Body of pancreas (tissue), 4 donors: ENCODE measurements around the gene ZBBX. TPM values are rescaled to one million over a fixed set of nuclear protein-coding genes. Genes with fewer than 3 reads are reported as not detected.

Experiments
- ATAC-seq: fragments of 150-250 bp; one replicate; pipeline ENCODE4 v1.9.1; 2016
- DNase-seq, 4 donors: peaks; one replicate each; pipeline ENCODE4 v3.0.0-alpha.2; 2019
- H3K27ac ChIP-seq, 4 donors: fragments of 200-600 bp; sonication (generic); 1 replicate in 3 of 4; 2 replicates in 1 of 4; pipeline versions ENCODE4 v1.5.1 to v1.6.1; 2016 to 2019; ENCODE audit warnings: mild to moderate bottlenecking in 1 of 4, mixed read lengths in 1 of 4, moderate library complexity in 1 of 4
- H3K27me3 ChIP-seq, 2 donors: fragments of 200-600 bp; sonication (generic); one replicate each; pipeline ENCODE4 v1.6.0; 2016; ENCODE audit warnings: mild to moderate bottlenecking in 1 of 2
- H3K36me3 ChIP-seq, 2 donors: fragments of 200-600 bp; sonication (generic); replicated peaks in 1 of 2; 2 replicates each; pipeline ENCODE4 v1.5.1; 2016; ENCODE audit warnings: low read depth in 2 of 2; ENCODE audit not compliant: insufficient read depth in 1 of 2
- H3K4me1 ChIP-seq: fragments of 200-600 bp; sonication (generic); one replicate; pipeline ENCODE4 v1.6.0; 2016
- H3K4me3 ChIP-seq, 2 donors: fragments of 200-600 bp; sonication (generic); 1 replicate in 1 of 2; 2 replicates in 1 of 2; pipeline ENCODE4 v1.5.1; 2016 to 2019
- H3K9me3 ChIP-seq, 3 donors: fragments of 200-600 bp; sonication (generic); 1 replicate in 2 of 3; 2 replicates in 1 of 3; pipeline ENCODE4 v1.5.1; 2016
- POLR2A ChIP-seq, 3 donors: fragments of 450-650 bp; IDR thresholded peaks; one replicate each; pipeline ENCODE4 v1.6.1; 2016; ENCODE audit warnings: antibody characterized with exemption in 3 of 3, mild to moderate bottlenecking in 2 of 3
- WGBS, 2 donors: methylation state at CpG; one replicate each; pipeline ENCODE4 v1.1.5; 2017; 5-methylcytosine and 5-hydroxymethylcytosine counted together
- intact Hi-C: fragments of 100-400 bp; cut with DNase I; formaldehyde crosslinking; loops from one replicate; pipeline ENCODE4 v1.15.1; 2023
- total RNA-seq, 2 donors: library from RNA; depleted of rRNA; stranded (reverse); fragments of >200 nt; gene quantifications; one replicate each; pipeline ENCODE4 v1.1.0, GENCODE V29; 2016
- TF ChIP-seq, protein P1 (sequence below), 7 experiments: fragments of 450-650 bp in 4 of 7; fragments of 200-600 bp in 3 of 7; sonication (generic) in 3 of 7; IDR thresholded peaks; one replicate each; pipeline ENCODE4 v1.5.1; 2016 to 2019; ENCODE audit warnings: antibody characterized with exemption in 7 of 7

ZBBX gene
- total RNA-seq, 2 donors from 2014 or later = 0.26 TPM; not detected in 1

DNA sequence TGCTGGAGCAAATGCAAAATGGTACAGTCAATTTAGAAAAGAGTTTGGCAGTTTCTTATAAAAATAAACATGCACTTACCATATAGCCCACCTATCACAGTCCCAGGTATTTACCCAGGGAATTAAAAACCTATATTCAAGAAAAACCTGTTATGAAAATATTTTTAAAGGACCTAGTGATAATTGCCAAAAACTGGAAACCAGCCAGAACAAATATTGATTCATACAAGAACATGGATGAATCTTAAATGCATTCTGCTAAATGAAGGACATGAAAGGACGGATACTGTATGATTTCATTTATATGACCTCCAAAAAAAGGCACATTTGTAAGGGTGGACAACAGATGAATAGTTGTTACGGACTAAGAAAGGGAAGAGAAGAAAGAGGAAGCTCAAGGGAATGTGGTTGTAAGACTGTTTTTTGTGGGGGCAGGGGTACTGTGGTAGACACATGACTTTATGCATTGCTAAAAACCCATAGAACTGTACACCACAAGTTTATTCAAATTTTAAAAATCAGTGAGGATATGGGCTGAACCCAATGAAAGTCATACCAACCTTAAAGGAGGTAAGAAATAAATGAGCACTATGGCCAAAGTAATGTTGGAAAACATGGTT lies 61.0 kb downstream of the ZBBX start:
- no peak overlapping the region for H3K4me3 ChIP-seq
- no peak for TF ChIP-seq POLR2A (IDR thresholded peaks at IDR 0.05)
- TF ChIP-seq, protein P1, sequence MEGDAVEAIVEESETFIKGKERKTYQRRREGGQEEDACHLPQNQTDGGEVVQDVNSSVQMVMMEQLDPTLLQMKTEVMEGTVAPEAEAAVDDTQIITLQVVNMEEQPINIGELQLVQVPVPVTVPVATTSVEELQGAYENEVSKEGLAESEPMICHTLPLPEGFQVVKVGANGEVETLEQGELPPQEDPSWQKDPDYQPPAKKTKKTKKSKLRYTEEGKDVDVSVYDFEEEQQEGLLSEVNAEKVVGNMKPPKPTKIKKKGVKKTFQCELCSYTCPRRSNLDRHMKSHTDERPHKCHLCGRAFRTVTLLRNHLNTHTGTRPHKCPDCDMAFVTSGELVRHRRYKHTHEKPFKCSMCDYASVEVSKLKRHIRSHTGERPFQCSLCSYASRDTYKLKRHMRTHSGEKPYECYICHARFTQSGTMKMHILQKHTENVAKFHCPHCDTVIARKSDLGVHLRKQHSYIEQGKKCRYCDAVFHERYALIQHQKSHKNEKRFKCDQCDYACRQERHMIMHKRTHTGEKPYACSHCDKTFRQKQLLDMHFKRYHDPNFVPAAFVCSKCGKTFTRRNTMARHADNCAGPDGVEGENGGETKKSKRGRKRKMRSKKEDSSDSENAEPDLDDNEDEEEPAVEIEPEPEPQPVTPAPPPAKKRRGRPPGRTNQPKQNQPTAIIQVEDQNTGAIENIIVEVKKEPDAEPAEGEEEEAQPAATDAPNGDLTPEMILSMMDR (IDR thresholded peaks at IDR 0.05) = no peak
- ATAC-seq (no peak), DNase-seq (no peak)
- no peaks in the 10 kb centered on the region for H3K4me1 ChIP-seq
- H3K9me3 ChIP-seq = no peaks in the 10 kb centered on the region
- H3K36me3 ChIP-seq = no peaks in the 10 kb centered on the region
- H3K27me3 ChIP-seq = no peaks in the 10 kb centered on the region
- WGBS, 2 donors = 52 to 54% methylated on average over 2 of the region's 2 CpGs
- intact Hi-C loops = no loop called here
- no peak overlapping the region for H3K27ac ChIP-seq

DNA sequence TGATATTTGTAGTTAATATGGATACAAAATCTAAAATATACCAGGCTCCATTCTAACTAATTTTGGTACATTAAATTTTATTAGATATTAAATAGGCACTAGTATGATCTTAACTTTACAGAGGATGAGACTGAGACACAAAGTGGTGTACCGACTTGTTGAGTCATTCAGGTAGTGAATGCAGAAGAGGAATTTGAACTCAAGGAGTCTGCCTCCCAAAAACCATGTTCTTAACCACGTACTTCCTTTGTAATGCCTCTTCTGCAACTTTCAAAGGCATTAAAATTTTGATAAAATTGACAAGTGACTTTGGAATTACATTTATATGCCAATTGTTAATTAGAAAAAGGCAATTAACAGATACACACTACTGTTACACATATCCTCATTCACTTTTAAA lies 61.8 kb downstream of the ZBBX start:
- 79 to 82% methylated on average over 2 of the region's 2 CpGs for WGBS, 2 donors
- ATAC-seq = no peak
- intact Hi-C loops = no loop called here

DNA sequence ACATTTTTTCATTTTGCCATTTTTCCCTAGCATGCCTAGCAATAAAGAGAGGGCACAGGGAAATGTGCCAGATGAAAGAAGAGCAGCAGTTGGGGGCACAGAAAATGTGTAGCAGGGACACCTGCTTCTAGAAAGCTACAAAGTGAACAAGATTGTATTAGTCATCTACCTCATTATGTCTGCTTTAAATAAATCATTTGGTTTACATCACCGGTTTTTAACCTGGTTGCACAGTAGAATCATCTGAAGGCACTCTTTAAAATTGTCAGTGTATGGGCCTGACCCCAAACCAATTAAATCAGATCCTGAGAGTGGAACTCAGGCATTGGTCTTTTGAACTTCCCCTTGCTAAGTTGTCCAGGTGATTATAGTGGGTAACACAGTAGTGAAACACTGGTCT lies 73.8 kb downstream of the ZBBX start:
- H3K4me1 ChIP-seq = no peaks in the 10 kb centered on the region
- H3K27me3 ChIP-seq = no peaks in the 10 kb centered on the region
- no peaks in the 10 kb centered on the region for H3K9me3 ChIP-seq
- DNase-seq = no peak
- intact Hi-C loops = no loop called here
- WGBS, 2 donors = 82 to 94% methylated on average over 1 of the region's 1 CpG
- TF ChIP-seq POLR2A (IDR thresholded peaks at IDR 0.05) = no peak
- TF ChIP-seq, protein P1 (IDR thresholded peaks at IDR 0.05) = no peak
- ATAC-seq = no peak
- no peaks in the 10 kb centered on the region for H3K36me3 ChIP-seq
- no peak overlapping the region for H3K4me3 ChIP-seq
- no peak overlapping the region for H3K27ac ChIP-seq

More for the DNA sequence above, 61.8 kb downstream of the ZBBX start:
- DNase-seq = no peak
- Histone ChIP-seq H3K4me3 (no peak overlapping the region), H3K36me3 (no peaks in the 10 kb centered on the region), H3K4me1 (no peaks in the 10 kb centered on the region), H3K9me3 (no peaks in the 10 kb centered on the region), H3K27ac (no peak overlapping the region), H3K27me3 (no peaks in the 10 kb centered on the region)
- no peak for TF ChIP-seq POLR2A (IDR thresholded peaks at IDR 0.05)
- TF ChIP-seq, protein P1 (IDR thresholded peaks at IDR 0.05) = no peak

DNA sequence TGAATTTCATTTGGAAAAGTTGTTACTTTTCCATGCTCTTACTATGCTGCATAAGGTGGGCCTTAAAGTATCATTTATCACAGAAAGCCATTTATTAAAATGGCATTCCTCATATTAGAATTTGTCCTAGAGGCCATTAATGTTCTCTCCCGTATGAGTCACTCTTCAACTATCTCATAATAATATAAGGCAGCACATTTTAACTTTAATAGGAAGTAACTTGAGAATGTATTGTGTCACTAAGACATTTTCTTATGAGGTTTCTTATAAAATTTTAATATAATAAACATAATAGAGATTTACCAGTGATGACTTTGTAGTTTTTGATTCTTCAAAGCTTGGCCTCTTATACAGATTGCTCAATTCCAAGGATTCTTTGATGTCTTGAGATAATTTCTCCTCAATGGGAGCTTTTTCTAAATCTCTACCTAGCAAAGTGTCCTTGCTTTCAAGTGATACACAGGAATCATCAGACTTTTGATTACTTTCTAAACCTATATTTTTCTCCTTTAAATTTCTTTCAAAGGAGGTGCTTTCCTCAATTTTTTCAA lies 74.7 kb downstream of the ZBBX start:
- Histone ChIP-seq H3K4me3 (no peak overlapping the region), H3K27ac (no peak overlapping the region), H3K9me3 (no peaks in the 10 kb centered on the region), H3K36me3 (no peaks in the 10 kb centered on the region), H3K4me1 (no peaks in the 10 kb centered on the region), H3K27me3 (no peaks in the 10 kb centered on the region)
- ATAC-seq (no peak), DNase-seq (no peak)
- 0% methylated on average over 1 of the region's 1 CpG for WGBS, 2 donors
- intact Hi-C loops = no loop called here
- TF ChIP-seq POLR2A (IDR thresholded peaks at IDR 0.05) = no peak
- TF ChIP-seq, protein P1 (IDR thresholded peaks at IDR 0.05) = no peak

DNA sequence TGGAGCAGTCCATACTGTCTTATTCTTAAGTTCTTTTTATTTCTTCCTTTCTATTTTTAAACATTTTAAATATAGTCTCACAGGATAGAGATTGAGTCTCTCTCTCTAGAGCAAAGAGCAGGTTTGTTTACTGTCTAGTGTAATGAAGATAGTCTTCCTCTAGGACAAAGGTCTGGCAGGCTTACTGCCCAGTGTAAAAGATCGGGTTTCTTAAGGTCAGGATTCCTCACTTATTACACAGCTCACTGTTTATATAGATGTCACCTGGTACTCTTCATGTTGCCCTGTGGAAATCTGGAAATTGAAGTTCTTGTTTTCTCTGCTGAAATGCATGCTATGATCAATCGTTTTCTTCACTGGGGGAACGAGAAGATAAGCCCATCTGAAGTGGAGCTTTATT lies 76.0 kb downstream of the ZBBX start:
- intact Hi-C loops = no loop called here
- Histone ChIP-seq H3K27ac (no peak overlapping the region), H3K27me3 (no peaks in the 10 kb centered on the region), H3K36me3 (no peaks in the 10 kb centered on the region), H3K9me3 (no peaks in the 10 kb centered on the region), H3K4me1 (no peaks in the 10 kb centered on the region), H3K4me3 (no peak overlapping the region)
- DNase-seq = no peak
- no peak for ATAC-seq
- TF ChIP-seq, protein P1 (IDR thresholded peaks at IDR 0.05) = no peak
- TF ChIP-seq POLR2A (IDR thresholded peaks at IDR 0.05) = no peak
- WGBS, 2 donors = 45 to 59% methylated on average over 3 of the region's 3 CpGs
